T-helper 1 cell treated with Interleukin-12 subunit alpha and Interleukin-12 subunit beta and Interleukin-4 antibody, amounts not matched to agents 30 μg/mL and 1 μg/mL, for 36 hours (primary cell): ENCODE measurements around the gene TMEM139.

Experiments used
- H3K27ac Mint-ChIP-seq: one replicate; pipeline ENCODE4 v1.8.0; 2021; ENCODE audit warnings: mild to moderate bottlenecking, mixed read lengths
- H3K27me3 Mint-ChIP-seq: one replicate; pipeline ENCODE4 v1.8.0; 2021; ENCODE audit warnings: low read depth, mixed read lengths
- H3K36me3 Mint-ChIP-seq: one replicate; pipeline ENCODE4 v1.8.0; 2021; ENCODE audit warnings: low read depth, mixed read lengths
- H3K4me1 Mint-ChIP-seq: one replicate; pipeline ENCODE4 v1.8.0; 2021; ENCODE audit warnings: low read depth, mixed read lengths
- H3K4me3 Mint-ChIP-seq: one replicate; pipeline ENCODE4 v1.8.0; 2021; ENCODE audit warnings: mild to moderate bottlenecking, moderate library complexity, mixed read lengths
- H3K9me3 Mint-ChIP-seq: one replicate; pipeline ENCODE4 v1.8.0; 2021; ENCODE audit warnings: mixed read lengths

The TMEM139 gene

DNA sequence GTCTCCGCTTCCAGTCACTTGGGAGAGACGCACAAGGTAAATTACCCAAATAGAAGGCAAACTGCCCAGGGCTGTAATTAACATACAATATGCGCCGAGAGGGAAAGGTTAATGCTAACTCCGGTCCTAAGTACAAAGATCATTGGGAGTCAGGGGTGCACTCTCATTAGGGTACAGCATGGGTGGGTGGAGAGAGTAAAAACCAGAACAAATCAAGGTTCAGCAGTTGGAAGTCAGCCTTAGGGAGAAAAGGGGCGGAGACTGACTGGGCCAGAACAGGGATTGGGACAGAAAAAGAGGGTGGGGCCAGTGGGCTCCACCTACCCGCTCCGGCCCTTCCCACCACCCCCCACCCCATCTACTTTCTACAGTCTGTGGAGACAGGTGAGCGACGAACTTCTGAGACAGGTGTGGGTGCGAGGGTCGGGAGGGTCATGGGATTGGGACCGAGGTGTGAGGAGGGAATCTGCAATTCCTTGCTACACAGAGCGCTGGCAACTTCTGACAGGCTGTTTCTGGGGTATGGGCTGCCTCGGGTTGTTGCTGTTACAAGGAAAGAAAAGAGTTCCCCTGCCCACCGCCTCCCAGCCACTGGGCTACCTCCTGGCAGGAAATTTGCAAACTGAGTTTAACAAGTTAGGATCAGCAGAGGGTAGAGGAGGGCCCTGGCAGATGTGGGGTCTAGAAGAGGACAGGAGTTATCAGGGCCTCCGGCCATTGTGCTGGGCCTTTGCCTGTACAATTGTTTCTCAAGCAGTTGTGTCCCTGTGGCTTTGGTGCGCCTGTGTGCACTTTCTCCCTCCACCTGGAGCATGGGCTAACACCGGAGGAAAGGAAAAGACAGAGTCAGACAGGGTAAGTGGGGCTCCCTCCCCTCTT is at the start of gene TMEM139:
Gene TMEM139, plus strand, starts transcription at position 368 of the 879 bp plus-strand sequence. CDS start 1,000 bp downstream, outside the sequence.
- Mint-ChIP-seq H3K4me3 (no peak within 1 kb of the TSS), H3K27me3 (no peaks in the 10 kb centered on the region), H3K27ac (peak within 1 kb of the TSS; percentile 22), H3K9me3 (peaks cover 10% of the 10 kb centered on the region), H3K4me1 (peaks cover 49% of the 10 kb centered on the region), H3K36me3 (peaks cover 12% of the 10 kb centered on the region)

GRCh38 chr7:143235561-143235960 is 49.2 kb upstream of the TMEM139 start:
- Mint-ChIP-seq H3K27me3 (peaks cover 46% of the 10 kb centered on the region), H3K4me3 (no peak overlapping the region), H3K36me3 (peaks cover 13% of the 10 kb centered on the region), H3K9me3 (peaks cover 28% of the 10 kb centered on the region), H3K4me1 (peaks cover 7% of the 10 kb centered on the region), H3K27ac (no peak overlapping the region)

GRCh38 chr7:143236408-143236990 is 48.3 kb upstream of the TMEM139 start:
- no peak overlapping the region for H3K4me3 Mint-ChIP-seq
- H3K4me1 Mint-ChIP-seq = peaks cover 14% of the 10 kb centered on the region

DNA sequence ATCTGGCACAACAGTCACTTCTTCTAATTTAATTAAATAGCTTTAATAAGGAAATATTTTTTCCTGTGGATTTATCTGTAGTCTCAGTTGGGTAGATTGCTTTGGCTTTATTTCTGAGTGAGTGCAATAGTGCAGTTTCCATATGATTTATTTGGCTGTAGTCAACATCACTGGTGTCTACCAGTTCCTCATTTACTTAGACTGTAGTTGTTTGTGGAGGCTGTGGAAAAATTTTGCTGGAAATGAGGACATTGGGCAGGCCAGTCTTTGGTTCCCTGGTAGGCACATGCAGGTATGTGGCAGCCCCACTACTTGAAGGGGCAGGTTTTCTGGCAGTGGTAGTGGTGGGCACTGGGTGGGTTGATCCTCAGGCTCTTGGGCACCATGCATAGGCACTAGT is 47.4 kb upstream of the TMEM139 start:
- Mint-ChIP-seq H3K4me3 (no peak overlapping the region), H3K27ac (no peak overlapping the region), H3K27me3 (peaks cover 41% of the 10 kb centered on the region), H3K9me3 (peaks cover 28% of the 10 kb centered on the region), H3K36me3 (peaks cover 13% of the 10 kb centered on the region), H3K4me1 (peaks cover 20% of the 10 kb centered on the region)

More at GRCh38 chr7:143236408-143236990, 48.3 kb upstream of the TMEM139 start:
- H3K36me3 Mint-ChIP-seq = peaks cover 13% of the 10 kb centered on the region
- H3K9me3 Mint-ChIP-seq = peaks cover 28% of the 10 kb centered on the region
- H3K27ac Mint-ChIP-seq = no peak overlapping the region
- peaks cover 46% of the 10 kb centered on the region for H3K27me3 Mint-ChIP-seq

- H3K36me3 Mint-ChIP-seq = peaks cover 13% of the 10 kb centered on the region
- peaks cover 31% of the 10 kb centered on the region for H3K27me3 Mint-ChIP-seq
- peaks cover 21% of the 10 kb centered on the region for H3K4me1 Mint-ChIP-seq
- peaks cover 28% of the 10 kb centered on the region for H3K9me3 Mint-ChIP-seq
- no peak overlapping the region for H3K27ac Mint-ChIP-seq
- H3K4me3 Mint-ChIP-seq = no peak overlapping the region
Measured at GRCh38 chr7:143238289-143238980, 46.3 kb upstream of the TMEM139 start.

DNA sequence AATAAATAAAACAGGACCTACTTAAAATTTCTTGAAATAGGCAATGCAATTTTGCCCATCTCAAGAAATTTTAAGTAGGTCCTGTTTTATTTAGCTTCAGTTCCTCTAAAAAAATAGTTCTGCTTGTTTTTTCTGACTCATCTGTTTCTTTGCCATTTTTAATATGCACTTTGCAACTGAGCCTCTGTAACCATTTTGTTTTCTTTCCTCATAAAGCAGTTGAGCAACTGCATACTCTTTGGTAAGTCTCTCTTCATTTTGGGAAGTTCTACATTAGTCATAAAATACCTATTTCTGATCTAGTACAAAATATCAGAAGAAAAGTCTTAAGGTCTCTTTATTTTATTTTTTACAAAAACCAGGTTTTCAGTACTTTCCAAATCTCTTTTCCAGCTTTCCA is 44.9 kb upstream of the TMEM139 start:
- no peak overlapping the region for H3K4me3 Mint-ChIP-seq

DNA sequence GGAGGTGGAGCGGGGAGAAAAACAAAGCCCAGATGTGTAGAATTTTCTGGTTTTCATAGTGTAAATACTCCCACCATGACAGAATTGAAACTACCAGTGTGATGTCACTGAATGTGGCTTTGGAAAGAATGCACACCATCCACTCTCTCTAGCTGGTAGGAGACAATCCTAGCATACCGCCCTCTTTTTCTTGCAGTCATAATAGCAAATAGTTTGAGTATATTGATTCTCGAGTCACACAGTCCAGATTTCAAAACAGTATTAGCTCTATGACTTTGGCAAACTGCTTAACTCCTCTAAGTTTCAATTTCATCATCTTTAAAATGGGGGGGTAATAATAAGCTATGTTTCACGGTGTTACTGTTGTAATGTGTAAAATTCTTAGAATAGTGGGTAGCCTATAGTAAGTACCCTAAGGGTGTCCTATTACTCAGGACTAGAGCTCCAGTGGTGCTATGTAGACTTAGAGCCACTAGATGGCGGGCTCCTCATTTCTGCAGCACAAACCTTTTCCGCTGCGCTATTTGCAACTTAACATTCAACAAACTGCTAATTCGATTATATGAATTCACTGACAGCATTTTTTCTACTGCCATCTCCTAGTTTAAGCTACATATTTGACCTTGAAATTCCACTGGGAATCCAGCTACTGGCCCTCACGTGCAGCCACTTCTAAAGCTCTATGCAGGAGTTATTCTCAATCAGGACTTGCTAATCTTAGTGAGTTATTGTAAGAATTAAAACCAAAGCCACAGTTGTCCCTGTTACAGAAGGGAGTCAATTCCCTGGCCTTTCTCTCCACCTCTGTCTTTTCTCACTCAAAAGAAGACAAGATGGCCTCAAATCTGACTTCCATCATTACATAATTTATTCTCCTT is 44.2 kb upstream of the TMEM139 start:
- H3K4me1 Mint-ChIP-seq = peaks cover 40% of the 10 kb centered on the region
- no peak overlapping the region for H3K4me3 Mint-ChIP-seq
- H3K27me3 Mint-ChIP-seq = peaks cover 19% of the 10 kb centered on the region

More for the DNA sequence above, 44.9 kb upstream of the TMEM139 start:
- peaks cover 31% of the 10 kb centered on the region for H3K9me3 Mint-ChIP-seq
- H3K36me3 Mint-ChIP-seq = peaks cover 16% of the 10 kb centered on the region
- peaks cover 24% of the 10 kb centered on the region for H3K27me3 Mint-ChIP-seq
- no peak overlapping the region for H3K27ac Mint-ChIP-seq
- H3K4me1 Mint-ChIP-seq = peaks cover 35% of the 10 kb centered on the region

GRCh38 chr7:143242306-143242705 is 42.5 kb upstream of the TMEM139 start:
- H3K27me3 Mint-ChIP-seq = peaks cover 2% of the 10 kb centered on the region
- no peak overlapping the region for H3K27ac Mint-ChIP-seq
- H3K9me3 Mint-ChIP-seq = peaks cover 21% of the 10 kb centered on the region
- no peak overlapping the region for H3K4me3 Mint-ChIP-seq
- peaks cover 14% of the 10 kb centered on the region for H3K36me3 Mint-ChIP-seq
- peaks cover 57% of the 10 kb centered on the region for H3K4me1 Mint-ChIP-seq

More for the DNA sequence above, 44.2 kb upstream of the TMEM139 start:
- Mint-ChIP-seq H3K27ac (no peak overlapping the region), H3K36me3 (peaks cover 18% of the 10 kb centered on the region), H3K9me3 (peaks cover 28% of the 10 kb centered on the region)

DNA sequence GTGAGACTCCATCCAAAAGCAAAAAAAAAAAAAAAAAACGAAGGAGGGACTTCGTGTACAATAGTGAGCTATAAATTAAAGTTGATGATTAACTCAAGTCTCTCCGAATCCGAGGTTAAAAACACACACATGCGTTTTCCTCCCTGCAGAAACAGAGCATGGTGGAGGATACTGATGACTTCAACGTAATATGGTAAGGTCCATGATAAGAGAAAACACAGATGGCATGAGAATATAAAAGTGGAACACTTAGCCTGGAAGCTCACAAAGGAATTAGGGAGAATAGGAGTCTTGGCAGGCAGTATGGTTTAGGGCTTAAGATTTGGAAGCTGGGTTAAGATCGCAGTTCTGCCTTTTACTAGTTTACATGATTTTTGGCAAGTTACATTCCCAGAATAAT is 41.6 kb upstream of the TMEM139 start:
- no peaks in the 10 kb centered on the region for H3K27me3 Mint-ChIP-seq
- no peak overlapping the region for H3K4me3 Mint-ChIP-seq
- peaks cover 60% of the 10 kb centered on the region for H3K4me1 Mint-ChIP-seq
- H3K9me3 Mint-ChIP-seq = peaks cover 21% of the 10 kb centered on the region
- H3K36me3 Mint-ChIP-seq = peaks cover 15% of the 10 kb centered on the region
- H3K27ac Mint-ChIP-seq = no peak overlapping the region

DNA sequence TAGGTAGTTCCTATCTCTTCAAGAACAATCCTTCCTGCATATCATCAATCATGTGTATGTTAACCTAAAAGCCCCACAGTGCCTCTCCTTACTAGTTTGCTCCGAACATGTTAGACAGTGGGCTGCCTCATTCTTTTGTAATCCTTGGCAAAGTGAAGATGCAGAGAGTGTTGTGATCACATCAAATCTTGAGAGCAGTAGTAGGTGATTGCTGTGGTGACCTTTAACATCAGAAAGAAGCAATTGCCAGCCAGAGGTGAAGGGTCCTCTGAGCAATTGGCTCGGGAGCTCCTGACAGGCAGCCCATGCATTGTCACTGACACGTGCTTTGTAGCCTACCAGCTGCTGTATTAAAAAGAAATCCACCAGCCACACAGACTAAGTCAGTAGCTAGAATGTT is 41.1 kb upstream of the TMEM139 start:
- H3K4me1 Mint-ChIP-seq = peaks cover 63% of the 10 kb centered on the region
- peaks cover 17% of the 10 kb centered on the region for H3K36me3 Mint-ChIP-seq
- no peaks in the 10 kb centered on the region for H3K27me3 Mint-ChIP-seq
- H3K27ac Mint-ChIP-seq = peak overlapping the region; percentile 81
- H3K9me3 Mint-ChIP-seq = peaks cover 25% of the 10 kb centered on the region
- H3K4me3 Mint-ChIP-seq = no peak overlapping the region

GRCh38 chr7:143244321-143244720 is 40.4 kb upstream of the TMEM139 start:
- Mint-ChIP-seq H3K27ac (peak overlapping the region; percentile 81), H3K9me3 (peaks cover 29% of the 10 kb centered on the region), H3K4me3 (no peak overlapping the region), H3K36me3 (peaks cover 23% of the 10 kb centered on the region), H3K27me3 (no peaks in the 10 kb centered on the region), H3K4me1 (peaks cover 68% of the 10 kb centered on the region)

- no peaks in the 10 kb centered on the region for H3K27me3 Mint-ChIP-seq
- H3K9me3 Mint-ChIP-seq = peaks cover 37% of the 10 kb centered on the region
- H3K4me3 Mint-ChIP-seq = peak overlapping the region; percentile 70
- peaks cover 73% of the 10 kb centered on the region for H3K4me1 Mint-ChIP-seq
- peak overlapping the region; percentile 90 for H3K27ac Mint-ChIP-seq
- H3K36me3 Mint-ChIP-seq = peaks cover 29% of the 10 kb centered on the region
Measured at GRCh38 chr7:143245123-143245522, 39.6 kb upstream of the TMEM139 start.

DNA sequence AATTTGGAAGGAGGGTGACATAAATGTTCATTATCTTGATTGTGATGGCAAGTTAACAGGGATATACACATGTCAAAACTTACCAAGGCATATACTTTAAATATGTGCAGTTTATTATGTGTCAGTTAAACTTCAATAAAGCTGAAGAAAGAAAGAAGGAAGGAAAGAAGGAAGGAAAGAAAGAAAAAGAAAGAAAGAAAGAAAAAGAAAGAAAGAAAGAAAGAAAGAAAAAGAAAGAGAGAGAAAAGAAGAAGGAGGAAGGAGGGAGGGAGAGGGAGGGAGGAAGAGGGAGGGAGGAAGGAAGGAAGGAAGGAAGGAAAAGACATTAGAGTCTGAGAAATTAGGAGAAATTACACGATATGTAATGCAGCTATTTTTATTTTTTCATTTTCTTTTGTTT is 37.4 kb upstream of the TMEM139 start:
- H3K9me3 Mint-ChIP-seq = peaks cover 49% of the 10 kb centered on the region
- H3K4me3 Mint-ChIP-seq = no peak overlapping the region
- peaks cover 73% of the 10 kb centered on the region for H3K4me1 Mint-ChIP-seq
- H3K36me3 Mint-ChIP-seq = peaks cover 39% of the 10 kb centered on the region
- H3K27me3 Mint-ChIP-seq = no peaks in the 10 kb centered on the region
- no peak overlapping the region for H3K27ac Mint-ChIP-seq
